Endodermal cell (in vitro differentiated cells): ENCODE measurements around the gene RNPS1. TPM values are rescaled to one million over a fixed set of nuclear protein-coding genes. Genes with fewer than 3 reads are reported as not detected.
A peak's percentile ranks its signal among the peaks of the same experiment; 100 is the strongest.

Source experiments
- DNase-seq: peaks from one replicate; pipeline ENCODE4 v3.0.0-alpha.2; 2017
- H3K27ac ChIP-seq: 2 replicates; pipeline ENCODE4 v1.5.1; 2013; ENCODE audit warnings: mild to moderate bottlenecking, low read depth, low read length, moderate library complexity
- H3K27me3 ChIP-seq: 2 replicates; pipeline ENCODE4 v1.6.1; 2013; ENCODE audit warnings: mild to moderate bottlenecking, low read length, moderate library complexity; ENCODE audit not compliant: insufficient read depth, control insufficient read depth, poor library complexity, severe bottlenecking
- H3K36me3 ChIP-seq: 2 replicates; pipeline ENCODE4 v1.7.0; 2013; ENCODE audit warnings: mild to moderate bottlenecking, low read length, moderate library complexity; ENCODE audit not compliant: control insufficient read depth, insufficient read depth
- H3K4me1 ChIP-seq: one replicate; pipeline ENCODE4 v1.7.0; 2013; ENCODE audit warnings: low read length; ENCODE audit not compliant: control insufficient read depth, insufficient read depth
- H3K4me3 ChIP-seq: 2 replicates; pipeline ENCODE4 v1.5.1; 2013; ENCODE audit warnings: mild to moderate bottlenecking, low read length, moderate library complexity
- H3K9ac ChIP-seq: 2 replicates; pipeline ENCODE4 v1.6.1; 2013; ENCODE audit warnings: mild to moderate bottlenecking, low read length, moderate library complexity; ENCODE audit not compliant: poor library complexity, severe bottlenecking; ENCODE audit errors: extremely low read depth
- H3K9me3 ChIP-seq: 2 replicates; pipeline ENCODE4 v1.6.1; 2013; ENCODE audit warnings: mild to moderate bottlenecking, low read length, moderate library complexity; ENCODE audit not compliant: control insufficient read depth
- H3K27ac Mint-ChIP-seq: 2 replicates; pipeline ENCODE4 v1.8.0; 2020; ENCODE audit warnings: mixed read lengths
- H3K27me3 Mint-ChIP-seq: 2 replicates; pipeline ENCODE4 v1.8.0; 2021; ENCODE audit warnings: mild to moderate bottlenecking, mixed read lengths; ENCODE audit not compliant: insufficient read depth
- H3K36me3 Mint-ChIP-seq: 2 replicates; pipeline ENCODE4 v1.8.0; 2020; ENCODE audit warnings: low read depth, mixed read lengths
- H3K4me1 Mint-ChIP-seq: 2 replicates; pipeline ENCODE4 v1.8.0; 2020; ENCODE audit warnings: mixed read lengths
- H3K4me3 Mint-ChIP-seq: 2 replicates; pipeline ENCODE4 v1.8.0; 2020; ENCODE audit warnings: mild to moderate bottlenecking, moderate library complexity, mixed read lengths
- H3K9me3 Mint-ChIP-seq: 2 replicates; pipeline ENCODE4 v1.8.0; 2020; ENCODE audit warnings: mild to moderate bottlenecking, mixed read lengths
- WGBS, 2 experiments: methylation state at CpG; one replicate each; pipeline versions ENCODE4 v1.1.5 to v1.1.7; 2013; ENCODE audit warnings: missing lambda C conversion rate in 2 of 2, mixed read lengths in 1 of 2; ENCODE audit not compliant: insufficient coverage in 1 of 2, insufficient read length in 1 of 2; 5-methylcytosine and 5-hydroxymethylcytosine counted together
- total RNA-seq, 2 donors: library from RNA; stranded (reverse); fragmentation: NEBNext Ultra II Directional in 1 of 2; extraction: Animal tissue kit (Norgen Biotek cat#: 25700) in 1 of 2; gene quantifications; 2 replicates in 1 of 2; 3 replicates in 1 of 2; pipeline ENCODE4 v1.2.1, GENCODE V29; 2021
- TF ChIP-seq, protein P1 (sequence below): fragments of 200-600 bp; sonication (generic); conservative IDR thresholded peaks from 2 replicates; pipeline ENCODE4 v1.5.0; 2021; ENCODE audit warnings: antibody characterized with exemption, mild to moderate bottlenecking

The RNPS1 gene
- total RNA-seq, 2 donors from 2014 or later = 273 to 289 TPM

DNA sequence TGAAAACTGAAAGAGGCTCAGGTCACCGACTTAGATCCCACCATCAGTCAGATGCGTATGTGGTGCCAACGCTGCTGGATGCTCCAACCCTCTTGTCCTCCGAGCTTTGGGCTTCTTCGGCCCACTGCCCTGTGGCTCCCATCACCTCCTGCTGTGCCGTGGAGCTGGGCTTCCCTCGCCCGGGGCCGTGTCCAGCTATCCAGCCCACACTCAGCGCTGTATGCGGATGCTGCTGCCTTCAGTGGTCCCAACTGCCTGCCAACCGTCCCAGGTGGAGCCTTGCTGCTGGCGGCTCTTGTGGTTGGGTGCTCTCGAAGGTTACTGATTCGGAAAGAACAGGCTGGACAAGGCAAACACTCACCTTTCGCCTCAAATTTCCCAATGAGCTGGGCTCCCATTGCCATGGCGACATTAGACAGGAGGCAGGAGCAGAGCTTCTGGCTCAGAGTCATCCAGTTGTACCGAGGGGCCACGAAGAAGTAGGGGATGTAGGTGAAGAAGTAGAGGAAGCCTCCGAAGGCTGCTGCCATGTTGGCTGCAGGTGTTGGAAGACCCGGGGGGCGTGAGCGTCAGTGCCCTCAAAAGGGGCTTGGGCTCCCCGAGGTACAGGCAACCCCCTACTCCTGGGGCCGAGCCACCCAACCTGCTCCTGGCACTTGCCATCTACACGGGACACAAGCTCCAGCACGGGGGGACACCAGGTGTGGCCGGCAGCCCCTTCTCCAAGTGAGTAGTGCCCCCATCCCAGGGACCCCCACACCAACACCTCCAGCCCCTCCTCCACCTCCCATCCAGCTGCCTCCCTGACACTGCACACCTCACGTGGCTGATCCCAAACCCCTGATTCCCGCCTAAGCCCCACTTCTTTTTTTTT, 40.4 kb upstream of the RNPS1 start:
- no peak overlapping the region for H3K27ac Mint-ChIP-seq
- Histone ChIP-seq H3K4me1 (no peaks in the 10 kb centered on the region), H3K4me3 (no peak overlapping the region), H3K9ac (no peak overlapping the region), H3K36me3 (no peaks in the 10 kb centered on the region), H3K27ac (no peak overlapping the region), H3K27me3 (no peaks in the 10 kb centered on the region), H3K9me3 (no peaks in the 10 kb centered on the region)
- no peak for DNase-seq
- H3K9me3 Mint-ChIP-seq = peaks cover 2% of the 10 kb centered on the region
- no peaks in the 10 kb centered on the region for H3K36me3 Mint-ChIP-seq
- peaks cover 6% of the 10 kb centered on the region for H3K27me3 Mint-ChIP-seq
- H3K4me1 Mint-ChIP-seq = no peaks in the 10 kb centered on the region
- WGBS, 2 experiments = 91 to 94% methylated on average over 18 to 30 of the region's 30 CpGs
- no peak overlapping the region for H3K4me3 Mint-ChIP-seq
- TF ChIP-seq, protein P1, sequence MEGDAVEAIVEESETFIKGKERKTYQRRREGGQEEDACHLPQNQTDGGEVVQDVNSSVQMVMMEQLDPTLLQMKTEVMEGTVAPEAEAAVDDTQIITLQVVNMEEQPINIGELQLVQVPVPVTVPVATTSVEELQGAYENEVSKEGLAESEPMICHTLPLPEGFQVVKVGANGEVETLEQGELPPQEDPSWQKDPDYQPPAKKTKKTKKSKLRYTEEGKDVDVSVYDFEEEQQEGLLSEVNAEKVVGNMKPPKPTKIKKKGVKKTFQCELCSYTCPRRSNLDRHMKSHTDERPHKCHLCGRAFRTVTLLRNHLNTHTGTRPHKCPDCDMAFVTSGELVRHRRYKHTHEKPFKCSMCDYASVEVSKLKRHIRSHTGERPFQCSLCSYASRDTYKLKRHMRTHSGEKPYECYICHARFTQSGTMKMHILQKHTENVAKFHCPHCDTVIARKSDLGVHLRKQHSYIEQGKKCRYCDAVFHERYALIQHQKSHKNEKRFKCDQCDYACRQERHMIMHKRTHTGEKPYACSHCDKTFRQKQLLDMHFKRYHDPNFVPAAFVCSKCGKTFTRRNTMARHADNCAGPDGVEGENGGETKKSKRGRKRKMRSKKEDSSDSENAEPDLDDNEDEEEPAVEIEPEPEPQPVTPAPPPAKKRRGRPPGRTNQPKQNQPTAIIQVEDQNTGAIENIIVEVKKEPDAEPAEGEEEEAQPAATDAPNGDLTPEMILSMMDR = no peak

DNA sequence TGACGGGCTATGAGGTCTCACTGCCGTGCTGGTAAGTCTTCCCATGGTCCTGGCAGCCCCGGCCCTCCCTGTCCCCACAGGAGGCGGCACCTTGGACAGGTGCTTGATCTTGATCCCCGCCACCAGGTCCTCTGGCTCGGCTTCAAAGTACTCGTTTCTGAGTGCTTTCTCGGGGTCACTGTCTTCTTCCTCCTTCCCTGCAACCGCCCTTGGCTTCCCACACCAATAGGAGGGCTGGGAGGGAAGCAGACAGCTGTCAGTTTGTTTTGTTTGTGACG, 31.9 kb upstream of the RNPS1 start:
- no peaks in the 10 kb centered on the region for H3K27me3 ChIP-seq
- H3K27ac ChIP-seq = no peak overlapping the region
- H3K9ac ChIP-seq = no peak overlapping the region
- Mint-ChIP-seq H3K36me3 (no peaks in the 10 kb centered on the region), H3K4me3 (no peak overlapping the region), H3K27ac (no peak overlapping the region), H3K4me1 (no peaks in the 10 kb centered on the region), H3K27me3 (no peaks in the 10 kb centered on the region), H3K9me3 (no peaks in the 10 kb centered on the region)
- no peak overlapping the region for H3K4me3 ChIP-seq
- no peaks in the 10 kb centered on the region for H3K36me3 ChIP-seq
- DNase-seq = peak; percentile 56
- no peaks in the 10 kb centered on the region for H3K4me1 ChIP-seq
- TF ChIP-seq, protein P1 = no peak
- WGBS, 2 experiments = 82 to 86% methylated on average over 5 to 10 of the region's 10 CpGs
- H3K9me3 ChIP-seq = no peaks in the 10 kb centered on the region

DNA sequence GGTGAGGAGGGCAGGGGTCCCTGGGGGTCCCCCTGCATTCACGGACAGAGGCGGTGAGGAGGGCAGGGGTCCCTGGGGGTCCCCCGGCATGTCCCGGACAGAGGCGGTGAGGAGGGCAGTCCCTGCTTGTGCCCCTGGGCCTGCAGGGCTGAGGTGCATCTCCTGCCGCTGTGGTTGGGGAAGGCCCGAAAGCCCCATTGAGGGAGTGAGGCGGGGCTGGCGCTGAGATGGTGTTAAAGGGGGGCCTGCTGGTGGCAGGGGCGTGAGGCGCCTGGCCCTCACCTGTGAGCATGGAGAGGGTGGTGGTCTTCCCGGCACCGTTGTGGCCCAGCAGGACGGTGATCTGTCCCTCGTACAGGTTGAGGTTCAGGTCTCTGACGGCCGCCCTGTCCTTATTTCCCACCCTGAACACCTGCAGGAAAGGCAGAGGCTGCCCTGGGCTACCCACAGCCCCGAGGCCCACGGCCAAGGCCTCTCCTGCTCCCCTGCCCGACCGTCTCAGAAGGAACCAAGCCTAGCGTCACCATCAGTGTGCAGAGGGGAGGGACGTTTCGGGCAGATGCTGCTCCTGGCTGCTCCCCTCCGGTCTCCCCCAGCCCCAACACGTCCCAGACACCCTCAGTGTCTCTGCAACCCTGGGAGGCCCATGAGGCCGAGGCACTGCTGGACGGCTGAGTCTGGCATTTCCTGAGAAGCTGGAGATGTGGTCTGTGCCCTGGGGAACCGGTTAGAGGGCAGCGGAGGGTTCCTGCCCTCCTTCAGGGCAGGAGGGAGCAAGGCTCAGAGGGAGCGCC, 31.4 kb upstream of the RNPS1 start:
- no peak overlapping the region for H3K9ac ChIP-seq
- WGBS, 2 experiments = 88 to 91% methylated on average over 15 to 31 of the region's 31 CpGs
- no peak overlapping the region for H3K4me3 ChIP-seq
- no peaks in the 10 kb centered on the region for H3K4me1 ChIP-seq
- no peak for DNase-seq
- Mint-ChIP-seq H3K4me3 (no peak overlapping the region), H3K27ac (no peak overlapping the region), H3K9me3 (no peaks in the 10 kb centered on the region), H3K27me3 (no peaks in the 10 kb centered on the region), H3K4me1 (no peaks in the 10 kb centered on the region), H3K36me3 (no peaks in the 10 kb centered on the region)
- H3K27me3 ChIP-seq = no peaks in the 10 kb centered on the region
- H3K36me3 ChIP-seq = no peaks in the 10 kb centered on the region
- TF ChIP-seq, protein P1 = no peak
- no peaks in the 10 kb centered on the region for H3K9me3 ChIP-seq
- H3K27ac ChIP-seq = no peak overlapping the region
